ENCODE results near the gene HRH1. TPM values are rescaled to one million over a fixed set of nuclear protein-coding genes. Genes with fewer than 3 reads are reported as not detected.

HRH1 gene
- total and polyA plus RNA-seq, 2 donors (not counting 1 experiment from before 2014, with no cell fraction given) = not detected

- ChIA-PET POLR2A (no interaction called here), CTCF (interaction anchor here (0.8 to 0.9 kb wide), 2 partner anchors 16 to 161 kb away, joined by 3 to 6 read pairs; no protein-coding TSS in a partner anchor)
Measured at GRCh38 chr3:11220230-11220629, 65.9 kb downstream of the HRH1 start.

More at GRCh38 chr3:11220230-11220629, 65.9 kb downstream of the HRH1 start:
- H2AFZ ChIP-seq (ENCODE audit: insufficient read depth, low read depth, low read length, poor library complexity, severe bottlenecking) = no peak overlapping the region
- ATAC-seq (ENCODE audit: low read depth) (no peak), DNase-seq (no peak)
- H3K4me2 ChIP-seq (replicated peaks; ENCODE audit: low read depth, low read length, poor library complexity, severe bottlenecking) = no peak overlapping the region
- H3K36me3 ChIP-seq (replicated peaks in 1 of 2; ENCODE audit: control extremely low read depth in 1 of 2, control insufficient read depth in 1 of 2, extremely low read depth in 1 of 2, insufficient read depth in 2 of 2, low read length in 1 of 2) = no peaks in the 10 kb centered on the region
- 95% methylated on average over 8 of the region's 8 CpGs for WGBS (ENCODE audit: insufficient coverage)
- H3K4me1 ChIP-seq (ENCODE audit: control insufficient read depth in 2 of 2, insufficient read depth in 2 of 2, low read length in 2 of 2) = no peaks in the 10 kb centered on the region
- H3K4me1 Mint-ChIP-seq = no peaks in the 10 kb centered on the region
- no peaks in the 10 kb centered on the region for H3K9me3 Mint-ChIP-seq (ENCODE audit: insufficient read depth)
- no peak for TF ChIP-seq EZH2 (IDR thresholded peaks at IDR 0.05; ENCODE audit: borderline replicate concordance, insufficient read depth, low read depth, low read length, poor library complexity, severe bottlenecking)
- TF ChIP-seq CTCF (IDR thresholded peaks at IDR 0.05) = no peak
- no peak overlapping the region for H3K4me3 Mint-ChIP-seq
- intact Hi-C loops (cut with micrococcal nuclease) = no loop called here
- H3K27me3 ChIP-seq (replicated peaks in 1 of 4; ENCODE audit: control extremely low read depth in 1 of 4, control insufficient read depth in 3 of 4, insufficient read depth in 4 of 4, low read length in 3 of 4) = no peaks in the 10 kb centered on the region
- no peaks in the 10 kb centered on the region for H3K79me2 ChIP-seq (ENCODE audit: control insufficient read depth, insufficient read depth, low read length)
- H4K20me1 ChIP-seq (ENCODE audit: control insufficient read depth, insufficient read depth, low read length, poor library complexity, severe bottlenecking) = no peaks in the 10 kb centered on the region
- no peak overlapping the region for H3K27ac ChIP-seq (ENCODE audit: low read length in 2 of 2)
- H3K9me3 ChIP-seq (ENCODE audit: control extremely low read depth in 1 of 3, control insufficient read depth in 2 of 3, insufficient read depth in 1 of 3, low read length in 2 of 3) = no peaks in the 10 kb centered on the region
- peaks cover 8% of the 10 kb centered on the region for H3K27me3 Mint-ChIP-seq
- no peak overlapping the region for H3K9ac ChIP-seq (ENCODE audit: low read length)
- no peak overlapping the region for H3K27ac Mint-ChIP-seq
- no peak overlapping the region for H3K4me3 ChIP-seq (ENCODE audit: control extremely low read depth in 1 of 5, extremely low read depth in 1 of 5, insufficient read depth in 1 of 5, low read depth in 2 of 5, low read length in 4 of 5)
